Adrenal gland (tissue), 12 donors: ENCODE data around the gene VKORC1. TPM values are rescaled to one million over a fixed set of nuclear protein-coding genes. Genes with fewer than 3 reads are reported as not detected.

Experiments
- DNase-seq, 7 donors: peaks; one replicate each; pipeline ENCODE4 v3.0.0-alpha.2; 2019 to 2020
- H3K27ac ChIP-seq, 5 donors: fragments of 200-600 bp; sonication (generic) in 4 of 5; 1 replicate in 3 of 5; 2 replicates in 2 of 5; pipeline versions ENCODE4 v1.5.1 to v1.8.0; 2016 to 2020; ENCODE audit warnings: mild to moderate bottlenecking in 1 of 5
- H3K27me3 ChIP-seq: fragments of 200-600 bp; 2 replicates; pipeline ENCODE4 v1.8.0; 2021
- H3K36me3 ChIP-seq, 2 donors: fragments of 200-600 bp; replicated peaks in 1 of 2; 1 replicate in 1 of 2; 2 replicates in 1 of 2; pipeline versions ENCODE4 v1.5.1 to v1.8.0; 2018 to 2022
- H3K4me1 ChIP-seq, 2 donors: fragments of 200-600 bp; replicated peaks in 1 of 2; 1 replicate in 1 of 2; 2 replicates in 1 of 2; pipeline versions ENCODE4 v1.5.1 to v1.8.0; 2018 to 2021
- H3K4me3 ChIP-seq, 4 donors: fragments of 200-600 bp; sonication (generic) in 3 of 4; one replicate each; pipeline ENCODE4 v1.5.1; 2016 to 2018
- H3K9me3 ChIP-seq, 3 donors: fragments of 200-600 bp; sonication (generic) in 1 of 3; replicated peaks in 1 of 3; 1 replicate in 2 of 3; 2 replicates in 1 of 3; pipeline versions ENCODE4 v1.5.1 to v1.8.0; 2016 to 2021
- CTCF ChIP-seq, 6 experiments: fragments of 450-650 bp in 4 of 6; fragments of 200-600 bp in 2 of 6; sonication (generic) in 1 of 6; IDR thresholded peaks; 1 replicate in 5 of 6; 2 replicates in 1 of 6; pipeline versions ENCODE4 v1.5.1 to v1.8.0; 2016 to 2021; ENCODE audit warnings: antibody characterized with exemption in 6 of 6, mild to moderate bottlenecking in 2 of 6, moderate library complexity in 1 of 6
- POLR2A ChIP-seq, 2 donors: fragments of 450-650 bp; IDR thresholded peaks; one replicate each; pipeline ENCODE4 v1.6.1; 2017; ENCODE audit warnings: antibody characterized with exemption in 2 of 2, mild to moderate bottlenecking in 2 of 2, moderate library complexity in 1 of 2
- WGBS, 4 donors: extraction: QIAGEN DNeasy Blood & Tissue Kit in 2 of 4; methylation state at CpG; one replicate each; pipeline versions ENCODE4 v1.1.5 to v1.1.7; 2013 to 2017; 5-methylcytosine and 5-hydroxymethylcytosine counted together
- intact Hi-C, 2 donors: fragments of 100-400 bp; cut with DNase I; formaldehyde crosslinking; loops; one replicate each; pipeline versions ENCODE4 v1.14.1 to v1.15.0; 2022 to 2023
- polyA plus RNA-seq, 3 donors: library from polyadenylated mRNA; stranded (reverse); fragments of 200-250 nt in 2 of 3; fragments of 350-450 nt in 1 of 3; fragmentation: Illumina TruSeq in 1 of 3; extraction: RNeasy Lipid Tissue Mini Kit (QIAGEN cat#74804) in 1 of 3; gene quantifications; one replicate each; pipeline ENCODE4 v1.2.3, GENCODE V29; 2013 to 2014
- total RNA-seq, 9 donors: library from RNA; depleted of rRNA in 4 of 9; stranded (reverse); fragments of >200 nt in 4 of 9; fragments of 120-200 nt in 1 of 9; fragmentation: NEBNext Ultra II Directional in 1 of 9; extraction: Animal tissue kit (Norgen Biotek cat#: 25700) in 1 of 9; gene quantifications; one replicate each; pipeline versions ENCODE4 v1.1.0 to v1.2.4, GENCODE V29; 2013 to 2023
- donor health status: healthy with polysubstance abuse.
- donor health status: Bipolar disorder and iron deficiency.
- donor health status: DM: yes; HTN: yes; CAD: no.
- donor health status: DM: no; HTN: no; CAD: no.
- donor health status: DM: no; HTN: no; CAD: no.
- donor health status: DM: yes; HTN: yes; CAD: no.

The VKORC1 gene
- total and polyA plus RNA-seq, 12 donors: 38.6 to 267 (median 120) TPM

GRCh38 chr16:31083981-31084380 is 10.6 kb downstream of the VKORC1 start:
- no peaks in the 10 kb centered on the region for H3K9me3 ChIP-seq
- no peaks in the 10 kb centered on the region for H3K4me1 ChIP-seq
- TF ChIP-seq CTCF (IDR thresholded peaks at IDR 0.05) (no peak), POLR2A (IDR thresholded peaks at IDR 0.05) (no peak)
- no peak overlapping the region for H3K4me3 ChIP-seq
- H3K36me3 ChIP-seq: peaks cover 0 to 24% of the 10 kb centered on the region in 2 donors
- WGBS, 4 donors: 73 to 93% (median 84%) methylated on average over 3 to 13 of the region's 13 CpGs
- no peaks in the 10 kb centered on the region for H3K27me3 ChIP-seq
- no peak for DNase-seq
- intact Hi-C loops: loop anchor here in 1 of 2 donors (10.0 kb wide), 1 partner anchor 61 kb away; no protein-coding TSS in a partner anchor
- H3K27ac ChIP-seq: no peak overlapping the region

GRCh38 chr16:31083556-31083955 is 11.0 kb downstream of the VKORC1 start:
- intact Hi-C loops: loop anchor here in 1 of 2 donors (10.0 kb wide), 1 partner anchor 61 kb away; no protein-coding TSS in a partner anchor
- 54 to 95% (median 69%) methylated on average over 3 to 5 of the region's 5 CpGs for WGBS, 4 donors
- no peaks in the 10 kb centered on the region for H3K9me3 ChIP-seq

GRCh38 chr16:31083081-31083480 is 11.5 kb downstream of the VKORC1 start:
- no peaks in the 10 kb centered on the region for H3K9me3 ChIP-seq
- WGBS, 4 donors: 58 to 69% (median 62%) methylated on average over 8 to 9 of the region's 9 CpGs
- intact Hi-C loops: loop anchor here in 1 of 2 donors (10.0 kb wide), 1 partner anchor 62 kb away; no protein-coding TSS in a partner anchor
- H3K4me1 ChIP-seq: no peaks in the 10 kb centered on the region
- H3K27me3 ChIP-seq: no peaks in the 10 kb centered on the region
- no peak overlapping the region for H3K27ac ChIP-seq
- H3K36me3 ChIP-seq: peaks cover 0 to 33% of the 10 kb centered on the region in 2 donors
- peak in 1 of 7 donors; percentile 22 for DNase-seq
- no peak overlapping the region for H3K4me3 ChIP-seq
- no peak for TF ChIP-seq POLR2A (IDR thresholded peaks at IDR 0.05)
- TF ChIP-seq CTCF (IDR thresholded peaks at IDR 0.05): no peak

More at GRCh38 chr16:31083556-31083955, 11.0 kb downstream of the VKORC1 start:
- TF ChIP-seq POLR2A (IDR thresholded peaks at IDR 0.05) (no peak), CTCF (IDR thresholded peaks at IDR 0.05) (no peak)
- H3K4me1 ChIP-seq: no peaks in the 10 kb centered on the region
- no peak for DNase-seq
- H3K27me3 ChIP-seq: no peaks in the 10 kb centered on the region
- no peak overlapping the region for H3K27ac ChIP-seq
- H3K4me3 ChIP-seq: no peak overlapping the region
- H3K36me3 ChIP-seq: peaks cover 0 to 28% of the 10 kb centered on the region in 2 donors

GRCh38 chr16:31082368-31083045 is 12.1 kb downstream of the VKORC1 start:
- H3K36me3 ChIP-seq: peaks cover 0 to 38% of the 10 kb centered on the region in 2 donors
- H3K4me3 ChIP-seq: no peak overlapping the region
- no peak overlapping the region for H3K27ac ChIP-seq
- WGBS, 4 donors: 81 to 90% (median 83%) methylated on average over 8 to 14 of the region's 14 CpGs
- no peaks in the 10 kb centered on the region for H3K4me1 ChIP-seq
- no peaks in the 10 kb centered on the region for H3K27me3 ChIP-seq
- H3K9me3 ChIP-seq: no peaks in the 10 kb centered on the region
- intact Hi-C loops: loop anchor here in 1 of 2 donors (10.0 kb wide), 1 partner anchor 62 kb away; no protein-coding TSS in a partner anchor
- DNase-seq: no peak
- TF ChIP-seq POLR2A (IDR thresholded peaks at IDR 0.05): no peak
- no peak for TF ChIP-seq CTCF (IDR thresholded peaks at IDR 0.05)
